ENCODE data around the gene SCYL1.

The SCYL1 gene

DNA sequence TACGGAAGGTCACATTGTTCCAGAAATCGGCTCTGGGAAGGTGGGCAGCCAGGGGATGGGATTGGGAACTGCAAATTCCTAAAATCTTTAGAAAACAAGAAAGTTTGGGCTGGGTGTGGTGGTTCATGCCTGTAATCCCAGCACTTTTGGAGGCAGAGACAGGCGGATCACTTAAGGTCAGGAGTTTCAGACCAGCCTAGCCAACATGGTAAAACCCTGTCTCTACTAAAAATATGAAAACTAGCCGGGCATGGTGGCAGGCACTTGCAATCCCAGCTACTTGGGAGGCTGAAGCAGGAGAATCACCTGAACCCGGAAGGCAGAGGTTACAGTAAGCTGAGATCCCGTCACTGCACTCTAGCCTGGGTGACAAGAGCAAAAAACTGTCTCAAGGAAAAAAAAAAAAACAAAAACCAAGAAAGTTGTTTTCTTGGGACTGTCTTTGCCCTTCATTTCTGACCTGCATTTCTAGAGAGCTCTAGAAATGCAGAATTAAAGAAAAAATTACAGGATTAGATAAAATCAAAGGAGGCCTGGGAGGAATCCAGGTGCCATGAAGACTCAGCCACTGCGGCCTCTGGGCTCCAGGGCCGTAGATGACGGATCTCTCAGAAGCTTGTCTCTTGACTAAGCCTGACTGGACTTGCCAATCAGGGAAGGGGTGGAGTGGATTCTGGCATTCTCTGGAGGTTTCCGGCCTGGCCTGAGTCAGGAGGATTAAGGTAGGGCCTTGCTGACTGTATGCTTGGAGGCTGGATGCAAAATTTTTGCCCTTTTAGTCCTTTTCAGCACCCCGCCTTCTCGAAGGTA is 31.3 kb upstream of the SCYL1 start:
- peak; percentile 78 for DNase-seq

DNA sequence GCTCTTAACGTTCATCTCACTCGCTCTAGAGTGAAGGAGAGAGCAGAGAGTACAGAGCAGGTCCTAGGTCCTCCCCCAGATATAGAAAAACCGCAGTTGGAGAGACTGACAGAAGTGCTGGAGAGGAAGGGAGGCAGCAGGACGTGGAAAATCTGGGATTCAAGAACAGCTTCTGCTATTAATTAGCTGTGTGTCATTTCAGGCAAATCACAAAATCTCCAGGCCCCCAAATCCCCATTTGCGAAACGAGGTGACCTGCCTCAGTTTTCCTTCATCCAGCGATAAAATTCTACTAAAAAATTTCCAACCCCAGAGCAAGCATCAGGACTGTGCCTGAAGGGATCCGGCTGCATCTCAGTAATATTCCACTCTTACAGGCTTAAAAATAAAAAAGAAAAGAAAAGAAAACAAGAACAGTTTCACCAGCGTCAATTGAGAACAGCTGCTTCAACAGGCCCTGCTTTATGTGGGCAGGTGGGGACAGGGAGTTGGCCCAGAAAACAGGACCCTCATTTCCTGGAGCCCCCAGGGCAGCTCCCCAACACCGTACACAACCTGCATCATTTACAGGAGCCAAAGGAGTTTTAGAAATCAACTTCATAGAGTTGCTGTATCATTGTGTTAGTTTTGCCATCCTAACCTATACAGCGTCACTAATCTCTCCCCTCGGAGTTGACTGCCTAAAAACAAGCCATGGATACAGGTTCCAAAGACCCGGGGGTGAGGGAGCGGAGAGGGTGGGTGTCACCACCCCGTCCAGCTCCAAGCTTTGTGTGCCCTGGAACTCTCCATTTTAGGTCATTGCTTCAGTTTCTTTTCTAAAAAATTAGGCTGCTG is 28.4 kb upstream of the SCYL1 start:
- DNase-seq = peak; percentile 19

DNA sequence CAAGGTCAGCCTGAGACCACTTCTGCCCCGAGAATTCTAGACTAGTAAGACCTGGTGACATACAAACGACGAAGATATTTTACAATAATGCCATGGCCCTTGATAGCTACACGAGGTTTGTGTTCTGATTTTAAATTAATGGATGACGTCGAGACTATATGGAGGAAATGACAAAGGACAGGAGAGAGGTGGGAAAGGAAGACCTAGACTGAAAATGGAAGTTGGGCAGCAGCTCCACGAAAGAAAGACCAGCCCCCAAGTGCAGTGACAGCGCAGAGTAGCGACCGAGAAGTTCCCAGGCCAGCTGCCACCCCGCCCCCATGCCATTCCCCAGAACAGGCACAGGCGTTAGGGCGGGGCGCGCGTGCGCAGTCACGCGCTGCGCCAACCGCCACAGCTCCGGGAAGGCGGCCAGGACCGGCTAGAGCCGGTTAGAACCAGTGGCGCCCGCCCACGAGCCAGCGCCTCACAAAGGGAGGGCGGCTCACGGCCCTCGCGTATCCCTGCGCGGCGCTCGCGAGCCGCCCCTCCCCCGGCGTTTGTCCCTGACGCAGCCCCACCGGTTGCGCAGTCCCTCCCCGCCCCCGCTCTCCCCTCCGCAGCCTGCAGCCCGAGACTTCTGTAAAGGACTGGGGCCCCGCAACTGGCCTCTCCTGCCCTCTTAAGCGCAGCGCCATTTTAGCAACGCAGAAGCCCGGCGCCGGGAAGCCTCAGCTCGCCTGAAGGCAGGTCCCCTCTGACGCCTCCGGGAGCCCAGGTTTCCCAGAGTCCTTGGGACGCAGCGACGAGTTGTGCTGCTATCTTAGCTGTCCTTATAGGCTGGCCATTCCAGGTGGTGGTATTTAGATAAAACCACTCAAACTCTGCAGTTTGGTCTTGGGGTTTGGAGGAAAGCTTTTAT is 27.5 kb upstream of the SCYL1 start:
- peak; percentile 100 for DNase-seq

- peak; percentile 85 for DNase-seq
Measured at GRCh38 chr11:65498042-65498726, 26.7 kb upstream of the SCYL1 start.

DNA sequence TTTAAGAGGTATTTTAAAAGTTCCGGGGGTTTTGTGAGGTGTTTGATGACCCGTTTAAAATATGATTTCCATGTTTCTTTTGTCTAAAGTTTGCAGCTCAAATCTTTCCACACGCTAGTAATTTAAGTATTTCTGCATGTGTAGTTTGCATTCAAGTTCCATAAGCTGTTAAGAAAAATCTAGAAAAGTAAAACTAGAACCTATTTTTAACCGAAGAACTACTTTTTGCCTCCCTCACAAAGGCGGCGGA is 26.2 kb upstream of the SCYL1 start:
- DNase-seq = no peak

- peak; percentile 97 for DNase-seq
Measured at GRCh38 chr11:65498977-65499712, 25.7 kb upstream of the SCYL1 start, which contains the start of gene MALAT1. Gene MALAT1 (plus strand): TSS chr11:65499045.

- peak; percentile 19 for DNase-seq
Measured at GRCh38 chr11:65499713-65500386, 25.0 kb upstream of the SCYL1 start.

DNA sequence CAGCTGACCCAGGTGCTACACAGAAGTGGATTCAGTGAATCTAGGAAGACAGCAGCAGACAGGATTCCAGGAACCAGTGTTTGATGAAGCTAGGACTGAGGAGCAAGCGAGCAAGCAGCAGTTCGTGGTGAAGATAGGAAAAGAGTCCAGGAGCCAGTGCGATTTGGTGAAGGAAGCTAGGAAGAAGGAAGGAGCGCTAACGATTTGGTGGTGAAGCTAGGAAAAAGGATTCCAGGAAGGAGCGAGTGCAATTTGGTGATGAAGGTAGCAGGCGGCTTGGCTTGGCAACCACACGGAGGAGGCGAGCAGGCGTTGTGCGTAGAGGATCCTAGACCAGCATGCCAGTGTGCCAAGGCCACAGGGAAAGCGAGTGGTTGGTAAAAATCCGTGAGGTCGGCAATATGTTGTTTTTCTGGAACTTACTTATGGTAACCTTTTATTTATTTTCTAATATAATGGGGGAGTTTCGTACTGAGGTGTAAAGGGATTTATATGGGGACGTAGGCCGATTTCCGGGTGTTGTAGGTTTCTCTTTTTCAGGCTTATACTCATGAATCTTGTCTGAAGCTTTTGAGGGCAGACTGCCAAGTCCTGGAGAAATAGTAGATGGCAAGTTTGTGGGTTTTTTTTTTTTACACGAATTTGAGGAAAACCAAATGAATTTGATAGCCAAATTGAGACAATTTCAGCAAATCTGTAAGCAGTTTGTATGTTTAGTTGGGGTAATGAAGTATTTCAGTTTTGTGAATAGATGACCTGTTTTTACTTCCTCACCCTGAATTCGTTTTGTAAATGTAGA is 24.3 kb upstream of the SCYL1 start:
- DNase-seq = peak; percentile 68

DNA sequence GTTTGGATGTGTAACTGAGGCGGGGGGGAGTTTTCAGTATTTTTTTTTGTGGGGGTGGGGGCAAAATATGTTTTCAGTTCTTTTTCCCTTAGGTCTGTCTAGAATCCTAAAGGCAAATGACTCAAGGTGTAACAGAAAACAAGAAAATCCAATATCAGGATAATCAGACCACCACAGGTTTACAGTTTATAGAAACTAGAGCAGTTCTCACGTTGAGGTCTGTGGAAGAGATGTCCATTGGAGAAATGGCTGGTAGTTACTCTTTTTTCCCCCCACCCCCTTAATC is 23.8 kb upstream of the SCYL1 start:
- no peak for DNase-seq

GRCh38 chr11:65501472-65502273 is 23.2 kb upstream of the SCYL1 start:
- peak; percentile 69 for DNase-seq

GRCh38 chr11:65502274-65502554 is 22.7 kb upstream of the SCYL1 start:
- no peak for DNase-seq

DNA sequence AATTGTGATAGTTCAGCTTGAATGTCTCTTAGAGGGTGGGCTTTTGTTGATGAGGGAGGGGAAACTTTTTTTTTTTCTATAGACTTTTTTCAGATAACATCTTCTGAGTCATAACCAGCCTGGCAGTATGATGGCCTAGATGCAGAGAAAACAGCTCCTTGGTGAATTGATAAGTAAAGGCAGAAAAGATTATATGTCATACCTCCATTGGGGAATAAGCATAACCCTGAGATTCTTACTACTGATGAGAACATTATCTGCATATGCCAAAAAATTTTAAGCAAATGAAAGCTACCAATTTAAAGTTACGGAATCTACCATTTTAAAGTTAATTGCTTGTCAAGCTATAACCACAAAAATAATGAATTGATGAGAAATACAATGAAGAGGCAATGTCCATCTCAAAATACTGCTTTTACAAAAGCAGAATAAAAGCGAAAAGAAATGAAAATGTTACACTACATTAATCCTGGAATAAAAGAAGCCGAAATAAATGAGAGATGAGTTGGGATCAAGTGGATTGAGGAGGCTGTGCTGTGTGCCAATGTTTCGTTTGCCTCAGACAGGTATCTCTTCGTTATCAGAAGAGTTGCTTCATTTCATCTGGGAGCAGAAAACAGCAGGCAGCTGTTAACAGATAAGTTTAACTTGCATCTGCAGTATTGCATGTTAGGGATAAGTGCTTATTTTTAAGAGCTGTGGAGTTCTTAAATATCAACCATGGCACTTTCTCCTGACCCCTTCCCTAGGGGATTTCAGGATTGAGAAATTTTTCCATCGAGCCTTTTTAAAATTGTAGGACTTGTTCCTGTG is 22.1 kb upstream of the SCYL1 start:
- DNase-seq = peak; percentile 70

DNA sequence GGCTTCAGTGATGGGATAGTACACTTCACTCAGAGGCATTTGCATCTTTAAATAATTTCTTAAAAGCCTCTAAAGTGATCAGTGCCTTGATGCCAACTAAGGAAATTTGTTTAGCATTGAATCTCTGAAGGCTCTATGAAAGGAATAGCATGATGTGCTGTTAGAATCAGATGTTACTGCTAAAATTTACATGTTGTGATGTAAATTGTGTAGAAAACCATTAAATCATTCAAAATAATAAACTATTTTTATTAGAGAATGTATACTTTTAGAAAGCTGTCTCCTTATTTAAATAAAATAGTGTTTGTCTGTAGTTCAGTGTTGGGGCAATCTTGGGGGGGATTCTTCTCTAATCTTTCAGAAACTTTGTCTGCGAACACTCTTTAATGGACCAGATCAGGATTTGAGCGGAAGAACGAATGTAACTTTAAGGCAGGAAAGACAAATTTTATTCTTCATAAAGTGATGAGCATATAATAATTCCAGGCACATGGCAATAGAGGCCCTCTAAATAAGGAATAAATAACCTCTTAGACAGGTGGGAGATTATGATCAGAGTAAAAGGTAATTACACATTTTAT is 21.4 kb upstream of the SCYL1 start:
- DNase-seq = peak; percentile 55

DNA sequence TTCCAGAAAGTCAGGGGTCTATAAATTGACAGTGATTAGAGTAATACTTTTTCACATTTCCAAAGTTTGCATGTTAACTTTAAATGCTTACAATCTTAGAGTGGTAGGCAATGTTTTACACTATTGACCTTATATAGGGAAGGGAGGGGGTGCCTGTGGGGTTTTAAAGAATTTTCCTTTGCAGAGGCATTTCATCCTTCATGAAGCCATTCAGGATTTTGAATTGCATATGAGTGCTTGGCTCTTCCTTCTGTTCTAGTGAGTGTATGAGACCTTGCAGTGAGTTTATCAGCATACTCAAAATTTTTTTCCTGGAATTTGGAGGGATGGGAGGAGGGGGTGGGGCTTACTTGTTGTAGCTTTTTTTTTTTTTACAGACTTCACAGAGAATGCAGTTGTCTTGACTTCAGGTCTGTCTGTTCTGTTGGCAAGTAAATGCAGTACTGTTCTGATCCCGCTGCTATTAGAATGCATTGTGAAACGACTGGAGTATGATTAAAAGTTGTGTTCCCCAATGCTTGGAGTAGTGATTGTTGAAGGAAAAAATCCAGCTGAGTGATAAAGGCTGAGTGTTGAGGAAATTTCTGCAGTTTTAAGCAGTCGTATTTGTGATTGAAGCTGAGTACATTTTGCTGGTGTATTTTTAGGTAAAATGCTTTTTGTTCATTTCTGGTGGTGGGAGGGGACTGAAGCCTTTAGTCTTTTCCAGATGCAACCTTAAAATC is 20.8 kb upstream of the SCYL1 start:
- DNase-seq = peak; percentile 66

DNA sequence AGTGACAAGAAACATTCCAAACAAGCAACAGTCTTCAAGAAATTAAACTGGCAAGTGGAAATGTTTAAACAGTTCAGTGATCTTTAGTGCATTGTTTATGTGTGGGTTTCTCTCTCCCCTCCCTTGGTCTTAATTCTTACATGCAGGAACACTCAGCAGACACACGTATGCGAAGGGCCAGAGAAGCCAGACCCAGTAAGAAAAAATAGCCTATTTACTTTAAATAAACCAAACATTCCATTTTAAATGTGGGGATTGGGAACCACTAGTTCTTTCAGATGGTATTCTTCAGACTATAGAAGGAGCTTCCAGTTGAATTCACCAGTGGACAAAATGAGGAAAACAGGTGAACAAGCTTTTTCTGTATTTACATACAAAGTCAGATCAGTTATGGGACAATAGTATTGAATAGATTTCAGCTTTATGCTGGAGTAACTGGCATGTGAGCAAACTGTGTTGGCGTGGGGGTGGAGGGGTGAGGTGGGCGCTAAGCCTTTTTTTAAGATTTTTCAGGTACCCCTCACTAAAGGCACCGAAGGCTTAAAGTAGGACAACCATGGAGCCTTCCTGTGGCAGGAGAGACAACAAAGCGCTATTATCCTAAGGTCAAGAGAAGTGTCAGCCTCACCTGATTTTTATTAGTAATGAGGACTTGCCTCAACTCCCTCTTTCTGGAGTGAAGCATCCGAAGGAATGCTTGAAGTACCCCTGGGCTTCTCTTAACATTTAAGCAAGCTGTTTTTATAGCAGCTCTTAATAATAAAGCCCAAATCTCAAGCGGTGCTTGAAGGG is 20.0 kb upstream of the SCYL1 start:
- DNase-seq = peak; percentile 51

GRCh38 chr11:65505466-65506289 is 19.2 kb upstream of the SCYL1 start:
- peak; percentile 46 for DNase-seq

Measured in suppressor macrophage treated with lipopolysaccharide for 4 hours (primary cell).